HG02973 (cell line): ENCODE measurements around the gene SMIM38.
"Not testable (repeated sequence)": the region's sequence is repeated elsewhere in the genome, so short reads cannot be mapped to it uniquely, and the experiment has no call there.

ENCODE experiments used
- ATAC-seq: cut with Tn5 transposase; IDR thresholded peaks from one replicate; pipeline ENCODE4 v1.9.1; 2021; ENCODE audit warnings: moderate library complexity; ENCODE audit not compliant: unreplicated experiment

The SMIM38 gene

GRCh38 chr11:69121621-69122325 lies 34.0 kb upstream of the SMIM38 start:
- no peak for ATAC-seq

- ATAC-seq, result no peak
Observed at GRCh38 chr11:69122326-69122629, 33.5 kb upstream of the SMIM38 start.

GRCh38 chr11:69122630-69123431 lies 32.9 kb upstream of the SMIM38 start:
- no peak for ATAC-seq

- ATAC-seq, result no peak
Observed at GRCh38 chr11:69123593-69124545, 31.9 kb upstream of the SMIM38 start.

GRCh38 chr11:69125861-69126260 lies 29.9 kb upstream of the SMIM38 start:
- no peak for ATAC-seq

- ATAC-seq, result no peak
Observed at GRCh38 chr11:69126286-69126685, 29.4 kb upstream of the SMIM38 start.

GRCh38 chr11:69127081-69127850 lies 28.5 kb upstream of the SMIM38 start:
- no peak for ATAC-seq

- ATAC-seq, result no peak
Observed at GRCh38 chr11:69127884-69128283, 27.9 kb upstream of the SMIM38 start.

- ATAC-seq, result no peak
Observed at GRCh38 chr11:69129053-69129452, 26.7 kb upstream of the SMIM38 start.

- ATAC-seq, result no peak
Observed at GRCh38 chr11:69129647-69130046, 26.1 kb upstream of the SMIM38 start.

- no peak for ATAC-seq
Observed at GRCh38 chr11:69130654-69131053, 25.1 kb upstream of the SMIM38 start.

- ATAC-seq, result no peak
Observed at GRCh38 chr11:69131121-69131566, 24.6 kb upstream of the SMIM38 start.

GRCh38 chr11:69131644-69132300 lies 24.0 kb upstream of the SMIM38 start:
- no peak for ATAC-seq

- ATAC-seq, result no peak
Observed at GRCh38 chr11:69132301-69132670, 23.4 kb upstream of the SMIM38 start.

- no peak for ATAC-seq
Observed at GRCh38 chr11:69133251-69133650, 22.5 kb upstream of the SMIM38 start.

- not testable (repeated sequence) for ATAC-seq
Observed at GRCh38 chr11:69134182-69134581, 21.6 kb upstream of the SMIM38 start.

GRCh38 chr11:69134957-69135356 lies 20.8 kb upstream of the SMIM38 start:
- ATAC-seq, result no peak

GRCh38 chr11:69135420-69136363 lies 20.0 kb upstream of the SMIM38 start:
- no peak for ATAC-seq

- no peak for ATAC-seq
Observed at GRCh38 chr11:69136471-69136870, 19.3 kb upstream of the SMIM38 start.
